Nephron progenitor cell (in vitro differentiated cells): ENCODE measurements around the gene PSENEN.
A peak's percentile ranks its signal among the peaks of the same experiment; 100 is the strongest.

ENCODE experiments used
- DNase-seq: peaks from one replicate; pipeline ENCODE4 v3.0.0; 2021
- H3K27ac Mint-ChIP-seq: 2 replicates; pipeline ENCODE4 v1.8.0; 2021; ENCODE audit warnings: mild to moderate bottlenecking, moderate library complexity, mixed read lengths
- H3K27me3 Mint-ChIP-seq: 2 replicates; pipeline ENCODE4 v1.8.0; 2021; ENCODE audit warnings: mild to moderate bottlenecking, low read depth, mixed read lengths; ENCODE audit not compliant: poor library complexity
- H3K36me3 Mint-ChIP-seq: 2 replicates; pipeline ENCODE4 v1.8.0; 2021; ENCODE audit warnings: low read depth, mixed read lengths
- H3K4me1 Mint-ChIP-seq: 2 replicates; pipeline ENCODE4 v1.8.0; 2021; ENCODE audit warnings: mixed read lengths
- H3K4me3 Mint-ChIP-seq: 2 replicates; pipeline ENCODE4 v1.8.0; 2021; ENCODE audit warnings: mild to moderate bottlenecking, moderate library complexity, mixed read lengths
- H3K9me3 Mint-ChIP-seq: 2 replicates; pipeline ENCODE4 v1.8.0; 2021; ENCODE audit warnings: mild to moderate bottlenecking, moderate library complexity, mixed read lengths
- TF ChIP-seq, protein P1 (sequence below): fragments of 200-600 bp; sonication (generic); IDR thresholded peaks from 2 replicates; pipeline ENCODE4 v1.5.0; 2021; ENCODE audit warnings: antibody characterized with exemption

Gene PSENEN

DNA sequence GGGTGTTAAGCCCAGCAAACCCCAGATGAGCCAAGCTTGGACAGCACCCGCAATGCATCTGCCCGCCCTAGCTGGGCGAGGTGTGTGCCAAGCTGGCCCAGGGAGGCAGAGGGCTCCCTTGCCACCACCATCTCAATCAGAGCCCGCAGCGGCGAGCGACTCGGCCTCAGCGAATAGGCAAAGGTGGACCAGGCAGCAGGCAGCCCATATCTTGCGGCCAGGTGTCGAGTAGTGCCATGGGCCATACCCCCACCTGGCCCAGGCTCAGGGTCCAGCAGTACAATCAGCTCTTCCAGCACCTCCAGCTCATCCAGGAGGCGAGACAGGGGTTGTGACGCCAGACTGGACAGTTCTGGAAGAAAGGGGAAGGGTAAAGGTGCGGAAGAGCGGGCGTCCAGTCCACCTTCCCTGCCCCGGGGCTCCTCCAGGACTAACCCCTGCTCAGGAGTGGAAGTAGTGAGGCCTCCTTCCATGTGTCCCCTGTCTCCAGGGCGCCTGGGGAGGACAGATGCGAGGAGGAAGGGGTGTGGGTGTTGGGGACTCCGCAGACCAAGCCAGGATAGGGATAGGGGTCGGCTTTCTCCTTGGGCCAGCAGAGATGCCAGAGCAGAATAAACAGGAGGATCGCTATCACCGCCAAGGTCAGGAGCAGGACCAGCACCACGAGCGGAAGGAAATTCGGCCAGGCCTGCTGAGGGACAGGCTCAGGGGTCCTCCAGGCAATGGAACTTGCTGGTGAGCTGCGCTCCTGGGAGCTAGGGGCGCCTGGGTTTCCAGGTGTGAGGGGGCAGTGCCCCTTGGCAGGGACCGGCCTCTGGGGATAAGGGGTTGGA lies 6.0 kb upstream of the PSENEN start:
- TF ChIP-seq, protein P1, sequence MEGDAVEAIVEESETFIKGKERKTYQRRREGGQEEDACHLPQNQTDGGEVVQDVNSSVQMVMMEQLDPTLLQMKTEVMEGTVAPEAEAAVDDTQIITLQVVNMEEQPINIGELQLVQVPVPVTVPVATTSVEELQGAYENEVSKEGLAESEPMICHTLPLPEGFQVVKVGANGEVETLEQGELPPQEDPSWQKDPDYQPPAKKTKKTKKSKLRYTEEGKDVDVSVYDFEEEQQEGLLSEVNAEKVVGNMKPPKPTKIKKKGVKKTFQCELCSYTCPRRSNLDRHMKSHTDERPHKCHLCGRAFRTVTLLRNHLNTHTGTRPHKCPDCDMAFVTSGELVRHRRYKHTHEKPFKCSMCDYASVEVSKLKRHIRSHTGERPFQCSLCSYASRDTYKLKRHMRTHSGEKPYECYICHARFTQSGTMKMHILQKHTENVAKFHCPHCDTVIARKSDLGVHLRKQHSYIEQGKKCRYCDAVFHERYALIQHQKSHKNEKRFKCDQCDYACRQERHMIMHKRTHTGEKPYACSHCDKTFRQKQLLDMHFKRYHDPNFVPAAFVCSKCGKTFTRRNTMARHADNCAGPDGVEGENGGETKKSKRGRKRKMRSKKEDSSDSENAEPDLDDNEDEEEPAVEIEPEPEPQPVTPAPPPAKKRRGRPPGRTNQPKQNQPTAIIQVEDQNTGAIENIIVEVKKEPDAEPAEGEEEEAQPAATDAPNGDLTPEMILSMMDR, result no peak
- peak overlapping the region; percentile 71 for H3K4me3 Mint-ChIP-seq
- H3K27me3 Mint-ChIP-seq, result peaks cover 5% of the 10 kb centered on the region
- peaks cover 25% of the 10 kb centered on the region for H3K4me1 Mint-ChIP-seq
- H3K36me3 Mint-ChIP-seq, result peaks cover 29% of the 10 kb centered on the region
- H3K27ac Mint-ChIP-seq, result no peak overlapping the region
- no peak for DNase-seq
- H3K9me3 Mint-ChIP-seq, result no peaks in the 10 kb centered on the region

DNA sequence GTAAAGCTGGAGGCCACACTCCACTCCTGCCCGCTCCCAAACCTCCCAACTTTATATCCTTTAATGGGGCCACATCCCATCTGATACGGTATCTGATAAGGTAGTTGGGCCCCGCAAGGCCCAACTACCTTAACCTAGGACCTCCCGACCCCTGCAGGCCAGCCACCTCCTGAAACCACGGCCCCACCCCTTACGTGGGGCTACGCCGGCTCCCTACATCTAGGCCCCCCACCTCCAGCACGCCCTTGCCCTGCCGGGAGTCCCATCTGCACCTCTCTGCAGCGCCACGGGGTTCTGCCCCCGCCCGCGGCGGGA lies 5.4 kb upstream of the PSENEN start:
- Mint-ChIP-seq H3K4me3 (peak overlapping the region; percentile 85), H3K27me3 (peaks cover 3% of the 10 kb centered on the region), H3K9me3 (no peaks in the 10 kb centered on the region), H3K36me3 (peaks cover 26% of the 10 kb centered on the region), H3K27ac (no peak overlapping the region), H3K4me1 (peaks cover 28% of the 10 kb centered on the region)
- DNase-seq, result no peak
- TF ChIP-seq, protein P1, result no peak

DNA sequence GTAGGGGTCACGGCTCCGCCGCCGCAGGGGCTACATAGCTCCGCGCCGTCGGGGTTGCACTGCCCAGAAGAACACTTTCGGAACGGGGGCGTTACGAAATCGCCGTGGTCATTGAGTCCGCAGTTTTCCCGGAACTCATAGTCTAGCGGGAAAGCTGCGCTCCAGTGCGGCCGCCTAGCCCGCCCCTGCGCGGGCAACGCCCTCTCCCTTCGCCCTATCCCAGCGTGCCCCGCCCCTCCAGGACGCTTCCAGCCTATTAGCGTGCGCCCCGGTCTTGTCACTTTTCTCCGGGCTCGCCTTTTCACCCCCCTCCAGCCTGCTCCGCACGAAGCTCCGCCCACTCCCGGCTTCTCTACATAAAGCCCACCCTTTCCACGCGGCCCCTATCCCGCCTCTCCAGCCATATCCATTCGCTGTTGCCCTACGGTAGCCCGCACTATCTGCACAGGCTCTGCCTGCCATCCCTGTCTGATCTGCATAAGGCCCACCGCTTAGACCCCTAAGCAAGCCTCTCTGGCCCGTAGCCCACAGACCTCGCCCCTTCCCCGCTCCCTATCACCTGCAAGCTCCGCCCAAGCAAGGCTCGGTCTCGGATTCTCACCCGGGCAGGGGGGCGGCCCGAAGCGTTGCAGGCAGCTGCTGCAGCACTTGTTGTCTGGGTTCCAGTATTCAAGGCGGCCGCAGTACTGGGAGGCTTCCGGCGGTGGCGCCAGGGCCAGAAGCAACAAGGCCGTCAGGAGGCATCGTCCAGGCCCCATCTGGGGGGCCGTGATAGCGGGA lies 4.8 kb upstream of the PSENEN start:
- Mint-ChIP-seq H3K27me3 (peaks cover 2% of the 10 kb centered on the region), H3K27ac (peak overlapping the region; percentile 98), H3K9me3 (no peaks in the 10 kb centered on the region), H3K36me3 (peaks cover 23% of the 10 kb centered on the region), H3K4me1 (peaks cover 30% of the 10 kb centered on the region), H3K4me3 (peak overlapping the region; percentile 85)
- peak; percentile 98 for DNase-seq
- TF ChIP-seq, protein P1, result peak; percentile 26

DNA sequence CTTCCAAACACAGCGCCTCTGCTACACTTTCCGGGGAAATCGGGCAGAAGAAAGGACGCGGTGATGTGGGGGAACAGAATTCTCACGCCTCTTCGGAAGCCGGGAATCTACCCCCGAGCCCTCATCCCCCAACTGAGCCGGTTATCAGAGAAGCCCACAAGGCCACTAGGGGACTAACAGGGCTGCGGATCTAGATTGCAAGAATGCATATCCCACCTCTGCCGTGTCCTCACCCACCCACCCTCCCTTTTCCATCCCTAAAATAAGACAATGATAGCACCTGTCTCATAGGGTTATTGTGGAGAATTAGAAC lies 4.3 kb upstream of the PSENEN start:
- Mint-ChIP-seq H3K36me3 (peaks cover 20% of the 10 kb centered on the region), H3K27ac (peak overlapping the region; percentile 98), H3K4me3 (peak overlapping the region; percentile 85), H3K27me3 (peaks cover 2% of the 10 kb centered on the region), H3K9me3 (no peaks in the 10 kb centered on the region), H3K4me1 (peaks cover 36% of the 10 kb centered on the region)
- TF ChIP-seq, protein P1, result peak; percentile 11
- DNase-seq, result no peak

DNA sequence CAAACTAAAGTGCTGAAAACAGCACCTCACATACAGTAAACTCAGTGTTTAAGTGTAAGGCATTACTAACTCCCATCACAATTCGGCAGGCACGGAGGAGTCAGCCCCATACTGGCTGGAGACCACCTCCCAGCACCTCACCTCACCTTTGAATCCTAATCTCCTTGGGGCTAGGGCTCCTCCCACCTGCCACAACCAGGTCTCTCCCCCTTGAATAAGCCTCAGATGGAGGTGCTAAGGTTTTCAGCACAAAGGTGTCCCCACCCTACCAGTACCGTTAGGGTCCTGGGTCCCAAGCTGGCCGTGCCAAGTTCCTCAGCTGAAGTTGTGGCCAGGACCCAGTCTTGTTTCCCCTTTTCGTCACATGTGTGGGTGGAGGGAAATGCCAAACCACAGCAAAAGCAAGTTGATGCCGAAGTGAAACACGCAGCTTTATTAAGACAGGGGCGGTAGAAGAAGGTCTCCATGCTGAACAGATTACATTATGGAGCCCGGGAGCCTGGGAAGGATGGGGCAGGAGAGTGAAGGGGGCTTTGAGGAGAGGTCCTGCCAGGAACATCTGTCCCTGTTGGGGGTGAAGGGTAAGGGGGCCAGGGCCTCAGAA lies 3.2 kb upstream of the PSENEN start, which contains the start of gene IGFLR1:
TSS of gene IGFLR1 (minus strand) at position 332 of the 604 bp plus-strand sequence. CDS start 1,272 bp downstream, outside the sequence.
- peaks cover 14% of the 10 kb centered on the region for H3K36me3 Mint-ChIP-seq
- TF ChIP-seq, protein P1, result no peak
- H3K9me3 Mint-ChIP-seq, result no peaks in the 10 kb centered on the region
- H3K27me3 Mint-ChIP-seq, result peaks cover 2% of the 10 kb centered on the region
- H3K4me3 Mint-ChIP-seq, result peak within 1 kb of the TSS; percentile 74
- H3K4me1 Mint-ChIP-seq, result peaks cover 46% of the 10 kb centered on the region
- no peak within 1 kb of the TSS for H3K27ac Mint-ChIP-seq
- no peak for DNase-seq
